ENCODE measurements around the gene LSP1. TPM values are rescaled to one million over a fixed set of nuclear protein-coding genes. Genes with fewer than 3 reads are reported as not detected.

The LSP1 gene
- total and polyA plus RNA-seq, 2 of the 4 experiments (the other 2 are of a cell fraction): not detected

DNA sequence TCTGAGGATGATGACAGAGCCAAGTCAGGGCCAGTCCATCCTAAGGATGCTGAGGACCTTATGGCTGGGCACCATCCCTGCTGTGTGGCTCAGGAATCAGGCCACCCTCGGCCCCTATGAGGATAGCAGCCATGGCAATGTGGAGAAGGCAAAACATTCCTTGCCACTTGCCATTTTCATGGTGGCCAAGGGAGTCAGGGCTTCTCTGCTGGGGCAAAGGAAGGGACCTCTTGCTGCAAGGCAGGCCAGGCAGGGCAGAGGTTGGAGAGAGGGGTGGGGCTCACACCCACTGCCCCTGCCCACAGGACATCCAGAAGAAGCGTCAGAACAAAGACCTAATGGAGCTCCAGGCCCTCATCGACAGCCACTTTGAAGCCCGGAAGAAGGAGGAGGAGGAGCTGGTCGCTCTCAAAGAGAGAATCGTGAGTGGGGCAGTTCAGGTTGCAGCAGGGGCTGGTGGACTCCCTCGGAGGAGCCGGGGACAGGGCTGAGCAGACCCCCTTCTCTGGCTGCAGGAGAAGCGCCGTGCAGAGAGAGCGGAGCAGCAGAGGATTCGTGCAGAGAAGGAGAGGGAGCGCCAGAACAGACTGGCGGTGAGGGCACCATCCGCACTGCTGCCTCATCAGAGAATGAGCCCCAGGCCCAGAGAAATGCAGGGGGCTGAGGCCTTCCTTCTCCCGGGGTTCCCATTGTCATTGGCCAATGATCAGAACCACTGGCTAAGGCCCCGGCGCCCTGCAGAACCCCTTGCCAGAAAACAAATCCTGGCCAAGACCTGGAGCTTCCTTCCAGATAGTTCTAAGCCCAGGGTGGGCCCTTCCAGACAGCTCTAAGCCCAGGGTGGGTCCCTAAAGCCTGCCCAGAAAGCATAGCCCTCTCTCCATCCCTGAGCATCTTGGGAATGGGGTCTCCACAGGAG lies 80.8 kb downstream of the LSP1 start:
- H3K36me3 ChIP-seq (ENCODE audit: control insufficient read depth, insufficient read depth, low read length): no peaks in the 10 kb centered on the region
- H4K91ac ChIP-seq (ENCODE audit: insufficient read depth, low read depth, low read length): no peak overlapping the region
- no peak overlapping the region for H2AK9ac ChIP-seq (replicated peaks; ENCODE audit: low read depth, low read length, poor library complexity)
- DNase-seq (no peak), ATAC-seq (ENCODE audit: low read depth) (no peak)
- H4K8ac ChIP-seq (ENCODE audit: low read depth in 2 of 2, low read length in 2 of 2): no peak overlapping the region
- H4K20me1 ChIP-seq (ENCODE audit: insufficient read depth, low read length): no peaks in the 10 kb centered on the region
- H3K9me1 ChIP-seq (ENCODE audit: insufficient read depth, low read length): no peaks in the 10 kb centered on the region
- in situ Hi-C loops (cut with MboI; ENCODE audit: low sequenced_read_pairs) (no loop called here), dilution Hi-C loops (cut with HindIII; ENCODE audit: low sequenced_read_pairs, unreplicated experiment) (no loop called here), intact Hi-C loops (cut with micrococcal nuclease) (no loop called here)
- H3K4me3 ChIP-seq (ENCODE audit: insufficient read depth, low read depth, low read length): no peak overlapping the region
- no peak overlapping the region for H3K4me2 ChIP-seq (ENCODE audit: low read depth, low read length)
- no peak overlapping the region for H2BK120ac ChIP-seq (ENCODE audit: low read depth, low read length)
- no peaks in the 10 kb centered on the region for H3K79me1 ChIP-seq (ENCODE audit: low read depth in 1 of 2, low read length in 2 of 2)
- H4K5ac ChIP-seq (ENCODE audit: low read depth, low read length): no peak overlapping the region
- no peak overlapping the region for H3K56ac ChIP-seq (ENCODE audit: extremely low read depth, insufficient read depth, low read length)
- no peak overlapping the region for H3K18ac ChIP-seq (ENCODE audit: low read depth, low read length)
- H2BK15ac ChIP-seq (ENCODE audit: low read depth, low read length): no peak overlapping the region
- 100% methylated on average over 2 of the region's 18 CpGs; no CpG with 5 or more reads in 1 of the 2 experiments for WGBS, 2 experiments (ENCODE audit: extremely low coverage in 2 of 2, insufficient read length in 1 of 2)
- no peaks in the 10 kb centered on the region for H3K9me3 ChIP-seq (ENCODE audit: control insufficient read depth, insufficient read depth, low read length)
- BruUV-seq (replicated peaks): no TSS peak
- POLR2A ChIA-PET (ENCODE audit: unreplicated experiment): no interaction called here
- H3K14ac ChIP-seq (replicated peaks; ENCODE audit: low read depth, low read length): no peak overlapping the region
- H3K4me1 ChIP-seq (ENCODE audit: control insufficient read depth, insufficient read depth, low read length): no peaks in the 10 kb centered on the region
- no peak overlapping the region for H3K9ac ChIP-seq (ENCODE audit: low read depth, low read length)
- no peak overlapping the region for H3K4ac ChIP-seq (ENCODE audit: low read depth, low read length)
- no peak overlapping the region for H2BK5ac ChIP-seq (ENCODE audit: low read depth, low read length, poor library complexity, severe bottlenecking)
- no peak for TF ChIP-seq FOS (IDR thresholded peaks at IDR 0.05; ENCODE audit: low read depth, low read length)
- no peak for TF ChIP-seq MAZ (IDR thresholded peaks at IDR 0.05; ENCODE audit: borderline replicate concordance, low read depth, low read length)
- TF ChIP-seq CHD1 (IDR thresholded peaks at IDR 0.05; ENCODE audit: low read depth, low read length): no peak
- TF ChIP-seq NFE2L2 (IDR thresholded peaks at IDR 0.05; ENCODE audit: low read depth, low read length): no peak
- TF ChIP-seq SMC3 (IDR thresholded peaks at IDR 0.05; ENCODE audit: low read depth, low read length): no peak
- TF ChIP-seq, protein P1, sequence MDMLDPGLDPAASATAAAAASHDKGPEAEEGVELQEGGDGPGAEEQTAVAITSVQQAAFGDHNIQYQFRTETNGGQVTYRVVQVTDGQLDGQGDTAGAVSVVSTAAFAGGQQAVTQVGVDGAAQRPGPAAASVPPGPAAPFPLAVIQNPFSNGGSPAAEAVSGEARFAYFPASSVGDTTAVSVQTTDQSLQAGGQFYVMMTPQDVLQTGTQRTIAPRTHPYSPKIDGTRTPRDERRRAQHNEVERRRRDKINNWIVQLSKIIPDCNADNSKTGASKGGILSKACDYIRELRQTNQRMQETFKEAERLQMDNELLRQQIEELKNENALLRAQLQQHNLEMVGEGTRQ (IDR thresholded peaks at IDR 0.05; ENCODE audit: low read depth, low read length): no peak
- TF ChIP-seq BHLHE40 (IDR thresholded peaks at IDR 0.05; ENCODE audit: low read depth, low read length): no peak
- TF ChIP-seq, protein P2, sequence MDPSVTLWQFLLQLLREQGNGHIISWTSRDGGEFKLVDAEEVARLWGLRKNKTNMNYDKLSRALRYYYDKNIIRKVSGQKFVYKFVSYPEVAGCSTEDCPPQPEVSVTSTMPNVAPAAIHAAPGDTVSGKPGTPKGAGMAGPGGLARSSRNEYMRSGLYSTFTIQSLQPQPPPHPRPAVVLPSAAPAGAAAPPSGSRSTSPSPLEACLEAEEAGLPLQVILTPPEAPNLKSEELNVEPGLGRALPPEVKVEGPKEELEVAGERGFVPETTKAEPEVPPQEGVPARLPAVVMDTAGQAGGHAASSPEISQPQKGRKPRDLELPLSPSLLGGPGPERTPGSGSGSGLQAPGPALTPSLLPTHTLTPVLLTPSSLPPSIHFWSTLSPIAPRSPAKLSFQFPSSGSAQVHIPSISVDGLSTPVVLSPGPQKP (IDR thresholded peaks at IDR 0.05; ENCODE audit: borderline replicate concordance, low read depth, low read length): no peak
- no peak for TF ChIP-seq RAD21 (IDR thresholded peaks at IDR 0.05; ENCODE audit: low read length)
- CTCF ChIA-PET: no interaction called here
- no peak overlapping the region for H2AFZ ChIP-seq (replicated peaks; ENCODE audit: low read length, poor library complexity)
- no peak overlapping the region for H3K23ac ChIP-seq (ENCODE audit: low read depth, low read length)
- no peak overlapping the region for H3K27ac ChIP-seq (ENCODE audit: insufficient read depth, low read length)
- H2BK20ac ChIP-seq (ENCODE audit: low read depth, low read length): no peak overlapping the region
- peaks cover 14% of the 10 kb centered on the region; the same call in 1 of the 2 replicates for H3K27me3 ChIP-seq (ENCODE audit: control insufficient read depth, insufficient read depth, low read length)
- no peak overlapping the region for H2AK5ac ChIP-seq (ENCODE audit: low read depth, low read length)
